Right forelimb (tissue), 1 donor: Measurements from ENCODE around the gene NOS1AP.

Experiments used
- DNase-seq: peaks from one replicate; pipeline ENCODE4 v3.0.0-alpha.2; 2018

Gene NOS1AP

DNA sequence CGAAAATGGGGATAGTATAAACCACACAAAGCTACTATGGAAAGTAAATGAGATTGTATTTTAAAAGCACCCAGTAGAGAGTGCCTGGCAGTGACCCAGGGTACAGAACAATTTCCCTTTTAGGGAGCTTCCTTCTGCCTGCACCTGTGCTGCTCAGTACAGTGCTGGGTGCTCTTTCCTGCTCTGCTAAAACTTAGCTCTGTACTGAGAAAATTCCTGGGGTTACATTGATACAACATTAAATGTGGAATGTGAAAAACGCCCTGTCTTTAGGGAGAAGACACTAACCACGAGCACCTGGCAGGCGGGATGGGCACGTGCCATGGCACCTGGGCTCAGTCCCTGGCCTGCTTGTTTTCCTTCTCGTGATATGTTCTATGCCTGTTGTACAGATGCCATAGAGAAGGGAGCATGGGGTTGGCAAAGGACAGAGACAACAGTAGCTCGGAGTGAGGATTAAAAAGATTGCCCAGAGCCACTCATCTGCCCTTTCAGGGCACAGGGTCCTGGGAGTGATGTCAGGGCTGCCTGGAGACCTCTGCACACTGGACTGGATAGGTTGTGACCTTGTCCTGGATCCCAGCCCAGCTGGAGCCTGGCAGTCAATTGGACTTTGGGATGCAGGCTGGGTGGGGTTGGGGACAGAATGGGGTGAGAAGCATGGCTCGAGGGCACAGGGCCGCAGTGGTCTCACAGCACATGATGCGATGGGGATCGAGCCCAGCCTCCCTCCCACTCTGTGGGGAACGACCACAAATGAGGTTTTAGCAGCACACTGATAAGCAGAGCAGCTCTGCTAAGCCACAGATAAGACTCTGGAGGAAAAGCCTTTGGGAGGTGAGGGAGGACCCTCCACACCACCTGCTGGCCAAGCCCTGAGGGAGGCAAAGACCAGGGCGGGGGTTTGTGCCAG is 302.9 kb downstream of the NOS1AP start:
- no peak for DNase-seq

DNA sequence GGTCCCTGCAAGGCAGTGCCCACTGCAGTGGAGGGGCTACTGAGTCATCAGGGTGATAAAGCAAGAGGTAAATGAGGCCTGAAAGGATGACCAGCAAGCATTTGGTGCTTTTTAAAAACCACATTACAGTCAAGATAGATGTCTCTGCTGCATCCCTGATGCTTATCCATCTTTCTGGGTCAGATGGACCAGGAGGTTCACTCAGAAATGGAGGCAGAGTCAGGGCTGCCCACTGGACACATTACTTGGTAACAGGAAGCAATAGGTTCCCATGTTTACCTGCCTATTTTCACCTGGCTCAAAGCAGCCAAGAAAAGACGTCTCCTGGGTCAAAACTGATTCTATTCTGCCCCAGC is 303.6 kb downstream of the NOS1AP start:
- DNase-seq, result no peak

DNA sequence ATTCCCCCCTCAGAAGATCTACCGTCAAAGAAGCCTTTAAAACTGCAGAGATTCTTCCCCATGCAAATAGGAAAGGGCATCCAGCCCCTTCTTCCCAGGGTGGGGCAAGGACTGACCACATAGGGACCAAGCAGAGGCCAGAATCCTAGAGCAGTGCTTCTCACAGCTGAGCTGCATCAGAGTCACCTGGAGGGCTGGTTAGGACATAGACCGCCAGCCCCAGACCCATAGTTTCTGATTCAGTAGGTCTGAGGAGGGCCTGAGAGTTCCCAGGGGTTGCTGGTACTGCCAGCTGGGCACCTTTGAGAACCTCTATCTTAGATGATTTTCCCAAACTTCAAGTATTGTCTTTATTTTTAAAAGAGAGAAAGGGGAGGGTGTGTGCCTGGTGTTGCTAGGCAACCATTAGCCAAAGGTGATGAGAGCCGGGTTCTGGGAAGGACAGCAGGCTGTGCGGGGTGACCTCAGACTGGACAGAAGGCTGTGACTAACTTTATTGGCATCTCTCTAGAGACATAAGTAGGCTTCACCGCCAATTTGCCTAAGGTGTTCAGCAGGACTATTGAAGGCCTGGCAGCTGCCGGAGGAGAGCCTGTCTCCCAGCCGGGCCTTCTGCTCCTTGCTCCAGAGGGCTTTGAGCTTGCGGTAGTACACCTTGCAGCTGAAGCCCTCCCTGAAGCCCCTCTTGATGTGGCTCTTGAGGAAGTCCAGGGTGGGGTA is 304.2 kb downstream of the NOS1AP start:
- peak; percentile 26 for DNase-seq

DNA sequence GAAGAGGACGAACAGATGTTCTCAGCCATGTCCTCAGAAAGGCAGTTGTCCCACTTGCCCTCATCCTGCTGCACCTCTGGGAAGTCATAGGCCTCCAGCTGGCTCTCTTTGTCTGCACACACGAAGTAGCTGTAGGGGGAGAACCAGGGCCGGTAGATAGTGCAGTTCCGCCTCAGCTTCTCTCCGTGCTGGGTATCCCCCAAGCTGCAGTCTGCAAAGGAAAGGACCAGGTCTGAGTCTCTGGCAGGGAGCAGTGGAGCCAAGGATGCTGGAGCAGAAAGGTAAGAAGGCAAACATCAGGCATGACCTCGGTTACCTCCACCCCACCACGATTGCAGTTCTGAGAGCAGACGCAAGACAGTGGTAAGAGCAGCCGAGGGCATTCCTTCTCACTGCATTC is 304.9 kb downstream of the NOS1AP start:
- no peak for DNase-seq

DNA sequence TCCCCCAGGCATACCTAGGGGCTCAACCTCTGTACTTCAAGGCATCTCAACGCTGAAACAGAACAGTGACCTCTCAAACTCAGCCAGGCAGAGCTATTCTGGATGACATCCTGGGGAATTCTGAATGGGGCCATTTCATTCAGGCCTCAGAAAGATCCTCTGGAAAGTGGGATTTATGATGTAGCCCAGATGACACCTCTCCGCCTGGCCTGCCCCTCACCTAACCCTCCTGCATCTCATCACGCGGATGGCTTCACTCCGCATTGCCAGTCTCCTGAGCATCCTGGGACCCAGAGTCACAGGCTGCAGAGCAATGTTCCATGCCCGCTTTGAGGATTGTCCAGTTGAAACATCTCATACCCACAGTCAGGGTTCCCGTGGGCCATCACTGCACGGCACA is 306.0 kb downstream of the NOS1AP start:
- no peak for DNase-seq

DNA sequence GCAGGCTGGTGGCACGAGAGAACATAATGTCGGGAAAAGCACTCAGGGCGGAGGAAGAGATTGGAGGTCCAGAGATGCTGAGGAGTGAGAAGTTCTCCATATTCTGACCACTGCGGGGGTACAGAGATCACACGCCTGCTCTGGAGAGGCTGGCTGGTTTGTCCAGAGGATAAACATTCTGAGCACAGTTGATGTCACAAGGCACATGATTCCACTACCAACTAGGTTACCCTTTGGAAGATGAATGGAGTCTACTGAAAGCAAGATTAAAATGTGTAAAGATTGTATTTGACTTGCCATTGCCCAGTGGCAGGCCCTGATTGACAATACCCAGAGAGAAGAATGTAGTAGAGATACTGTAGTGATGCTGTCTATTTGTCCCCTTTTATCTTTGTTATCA is 307.2 kb downstream of the NOS1AP start, which contains the start of gene SPATA46:
SPATA46 (minus strand) TSS at position 164 of the 400 bp plus-strand sequence; CDS start at position 100, 64 bp downstream.
- peak; percentile 24 for DNase-seq

DNA sequence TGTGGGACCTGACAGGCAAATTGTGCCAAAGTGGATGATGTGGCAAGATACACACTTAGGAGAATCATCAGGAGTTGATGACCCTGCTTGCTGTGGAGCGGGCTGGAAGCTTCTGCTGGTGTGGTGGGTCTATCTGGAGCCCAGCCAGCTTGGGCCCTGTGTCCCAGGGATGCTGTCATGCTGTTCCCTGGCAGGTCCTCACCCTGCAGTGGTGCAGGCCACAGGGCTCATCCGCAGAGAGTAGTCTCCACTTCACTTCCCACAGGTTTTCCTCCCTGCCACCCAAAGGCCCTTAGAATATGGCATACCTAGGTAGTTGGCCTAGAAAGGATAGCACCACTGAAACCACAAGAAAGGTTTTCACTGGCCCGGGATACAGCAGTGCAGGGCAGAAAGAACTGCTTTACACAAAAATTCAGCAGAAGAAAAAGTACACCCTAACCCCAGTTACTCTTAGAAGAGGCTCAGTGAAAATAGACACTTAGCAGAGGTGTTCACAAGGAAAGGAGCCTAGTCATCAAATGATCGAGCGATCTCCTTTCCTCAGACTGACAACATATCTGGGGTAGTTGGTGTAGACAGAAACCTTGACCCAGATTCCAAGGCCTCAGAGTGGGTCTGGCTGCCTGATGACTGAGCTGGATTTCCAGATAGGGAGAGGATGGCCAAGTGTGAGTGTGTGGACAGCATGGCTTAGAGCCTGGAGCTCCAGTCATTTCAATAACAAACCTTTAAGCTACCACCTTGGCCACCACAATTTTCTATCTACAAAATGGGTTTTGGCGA is 310.8 kb downstream of the NOS1AP start:
- DNase-seq, result no peak

DNA sequence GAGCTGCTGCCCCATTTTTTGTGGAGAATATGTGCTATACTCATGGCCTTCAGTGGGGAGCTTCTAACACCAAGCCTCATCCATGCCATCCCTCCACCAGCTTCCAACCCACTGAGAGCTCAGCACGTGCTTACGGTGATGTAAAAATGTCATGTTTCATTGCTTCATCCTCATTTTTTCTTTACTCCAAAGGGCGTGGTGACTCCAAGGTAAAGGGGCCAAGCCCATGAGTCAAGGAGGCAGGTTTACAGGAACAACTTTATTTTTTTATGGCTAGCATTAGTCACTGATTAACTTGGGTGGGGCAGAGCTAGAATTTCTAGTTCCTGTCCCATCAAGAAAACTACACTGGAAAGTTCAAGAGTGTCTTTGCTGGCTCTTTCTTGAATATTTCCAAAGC is 311.9 kb downstream of the NOS1AP start, which contains the start of gene C1orf226:
C1orf226 (plus strand) TSS at position 346 of the 400 bp plus-strand sequence. CDS start 174 bp downstream, outside the sequence.
- no peak for DNase-seq

DNA sequence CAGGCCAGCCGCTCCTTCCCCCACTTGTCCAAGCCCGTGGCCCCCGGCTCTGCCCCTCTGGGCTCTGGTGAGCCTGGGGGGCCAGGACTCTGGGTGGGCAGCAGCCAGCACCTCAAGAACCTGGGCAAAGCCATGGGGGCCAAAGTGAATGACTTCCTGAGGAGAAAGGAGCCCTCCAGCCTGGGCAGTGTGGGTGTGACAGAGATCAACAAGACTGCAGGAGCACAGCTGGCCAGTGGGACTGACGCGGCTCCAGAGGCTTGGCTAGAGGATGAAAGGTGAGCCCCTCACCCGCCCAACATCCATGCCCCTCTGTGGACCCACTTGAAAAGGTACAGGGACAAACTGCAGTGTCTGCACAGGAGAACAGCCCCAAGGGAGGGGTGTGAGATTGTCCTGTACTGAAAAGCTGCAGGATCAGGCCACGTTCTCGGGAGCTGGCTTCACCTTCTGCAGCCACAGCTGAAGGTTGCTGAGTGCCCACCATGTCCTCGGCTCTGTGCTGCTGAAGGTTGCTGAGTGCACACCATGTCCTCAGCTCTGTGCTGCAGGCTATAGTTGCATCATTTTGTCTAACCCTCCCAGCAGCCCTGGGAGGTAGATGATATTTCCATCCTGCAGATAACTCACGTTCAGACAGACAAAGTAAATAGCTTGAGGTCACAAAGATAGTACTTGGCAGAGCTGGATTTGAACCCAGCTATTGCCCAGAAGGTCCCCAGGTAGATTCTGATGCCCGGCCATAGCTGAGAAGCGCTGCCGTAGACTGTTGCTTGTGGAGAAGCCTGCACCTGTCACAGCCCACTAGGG is 312.7 kb downstream of the NOS1AP start:
- no peak for DNase-seq

DNA sequence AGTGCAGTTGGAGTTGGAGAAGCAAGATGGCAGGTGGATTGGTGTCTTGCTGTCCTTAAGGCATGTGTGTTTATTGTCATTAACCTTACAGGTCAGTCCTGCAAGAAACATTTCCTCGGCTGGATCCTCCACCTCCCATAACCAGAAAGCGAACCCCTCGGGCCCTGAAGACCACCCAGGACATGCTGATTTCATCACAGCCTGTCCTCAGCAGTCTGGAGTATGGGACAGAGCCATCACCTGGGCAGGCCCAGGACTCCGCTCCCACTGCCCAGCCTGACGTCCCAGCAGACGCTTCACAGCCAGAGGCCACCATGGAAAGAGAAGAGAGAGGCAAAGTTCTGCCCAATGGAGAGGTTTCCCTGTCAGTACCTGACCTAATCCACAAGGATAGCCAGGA is 313.6 kb downstream of the NOS1AP start:
- DNase-seq, result no peak

DNA sequence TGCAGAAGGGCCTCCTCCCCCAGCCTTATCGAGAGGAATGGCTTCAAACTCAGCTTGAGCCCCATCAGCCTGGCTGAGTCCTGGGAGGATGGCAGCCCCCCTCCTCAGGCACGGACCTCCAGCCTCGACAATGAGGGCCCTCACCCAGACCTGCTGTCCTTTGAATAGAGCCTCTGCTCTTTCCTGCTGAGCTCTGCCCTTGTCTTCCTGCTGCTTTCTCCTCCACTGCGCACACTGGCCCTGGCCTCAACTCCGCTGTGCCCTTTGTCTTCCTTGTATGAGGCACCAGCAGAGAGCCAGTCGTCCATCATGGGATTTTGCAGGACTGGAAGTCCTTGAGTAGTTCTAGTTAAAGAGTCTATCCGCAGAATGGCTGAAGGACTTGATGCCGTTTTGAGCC is 314.0 kb downstream of the NOS1AP start:
- no peak for DNase-seq

DNA sequence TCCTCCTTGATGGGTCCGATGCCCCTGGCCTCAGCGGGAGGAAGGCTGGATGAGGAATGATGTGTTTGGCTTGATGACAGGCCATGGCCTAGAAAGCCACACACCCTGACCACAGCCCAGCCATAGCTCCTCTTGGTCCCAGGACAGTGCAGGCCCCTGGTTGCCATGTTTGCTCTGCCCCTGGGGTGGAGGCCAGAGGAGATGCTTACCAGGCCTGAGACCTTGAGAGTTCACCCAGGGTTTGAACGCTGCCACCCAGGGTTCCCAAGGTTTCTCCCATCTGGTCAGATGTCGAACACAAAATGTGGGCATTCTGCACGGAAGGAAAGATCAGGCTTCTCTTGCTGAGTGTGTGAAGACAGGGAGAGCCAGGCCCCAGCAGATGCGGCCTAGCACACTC is 314.6 kb downstream of the NOS1AP start:
- no peak for DNase-seq

DNA sequence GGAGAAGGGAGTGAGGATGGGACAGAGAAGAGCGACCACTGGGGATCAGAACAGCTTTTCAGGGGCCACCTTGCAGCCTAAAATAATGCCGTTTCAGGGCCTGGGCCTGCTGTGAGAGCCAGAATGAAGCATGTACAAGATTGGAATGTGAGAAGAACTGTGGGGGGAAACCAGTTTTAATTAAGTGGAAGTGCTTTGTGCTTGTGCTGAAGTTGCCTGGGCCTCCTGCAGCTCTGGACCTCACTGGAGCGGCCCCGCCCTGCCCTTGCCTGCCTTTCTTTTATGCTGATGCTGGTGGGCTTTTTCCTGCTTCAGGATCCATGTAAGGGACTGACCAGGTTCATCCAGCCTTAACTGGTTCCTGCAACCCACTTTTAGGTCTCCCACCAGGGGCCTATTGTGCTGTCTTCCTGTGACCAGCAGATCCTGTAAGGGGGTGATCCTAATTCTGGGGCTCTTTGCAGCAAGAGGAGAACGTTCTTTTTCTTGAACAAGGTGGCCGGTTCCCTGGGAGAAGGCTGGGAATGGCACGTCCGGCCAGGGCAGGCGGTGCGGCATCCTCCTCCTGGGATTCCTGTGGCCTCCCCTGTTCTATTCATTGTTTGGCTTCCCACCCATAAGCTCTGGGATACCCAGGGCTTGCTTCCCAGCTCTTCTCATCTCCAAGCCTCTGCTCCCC is 315.2 kb downstream of the NOS1AP start:
- DNase-seq, result no peak

DNA sequence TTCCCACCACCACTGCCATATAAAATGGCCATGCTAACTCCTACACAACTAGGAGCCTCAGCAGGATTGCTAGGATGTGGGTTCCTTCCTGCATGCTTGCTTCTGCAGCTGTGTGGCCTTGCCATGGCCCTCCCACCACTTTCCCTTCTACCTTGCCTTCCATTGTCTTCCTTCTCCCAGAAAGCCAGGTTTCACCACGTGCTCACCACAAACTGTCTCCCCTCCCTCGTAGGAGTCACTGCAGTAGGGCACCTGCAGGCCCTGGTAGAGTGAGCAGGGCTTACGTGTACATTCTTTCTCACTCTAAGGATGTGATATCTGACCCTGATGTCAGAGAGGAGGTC is 315.8 kb downstream of the NOS1AP start:
- DNase-seq, result no peak

DNA sequence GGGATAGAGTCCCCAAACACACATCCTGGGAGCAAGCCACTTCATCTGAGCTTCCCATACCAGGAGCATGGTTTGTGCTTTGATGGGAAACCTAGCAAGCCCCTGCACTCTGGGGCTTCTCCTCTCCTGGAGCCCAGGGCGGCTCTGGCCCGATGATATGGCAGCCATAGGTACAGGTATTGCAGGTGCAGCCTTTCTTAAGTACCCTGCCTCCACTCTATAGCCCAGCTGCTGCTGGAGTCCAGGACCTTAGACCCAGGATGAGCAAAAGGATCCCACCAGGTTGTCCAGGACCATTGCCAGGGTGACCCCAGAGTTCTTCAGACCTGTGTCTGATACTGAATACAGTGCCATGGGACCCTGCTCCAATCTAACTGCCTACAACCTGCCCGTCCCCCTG is 316.2 kb downstream of the NOS1AP start:
- DNase-seq, result no peak

DNA sequence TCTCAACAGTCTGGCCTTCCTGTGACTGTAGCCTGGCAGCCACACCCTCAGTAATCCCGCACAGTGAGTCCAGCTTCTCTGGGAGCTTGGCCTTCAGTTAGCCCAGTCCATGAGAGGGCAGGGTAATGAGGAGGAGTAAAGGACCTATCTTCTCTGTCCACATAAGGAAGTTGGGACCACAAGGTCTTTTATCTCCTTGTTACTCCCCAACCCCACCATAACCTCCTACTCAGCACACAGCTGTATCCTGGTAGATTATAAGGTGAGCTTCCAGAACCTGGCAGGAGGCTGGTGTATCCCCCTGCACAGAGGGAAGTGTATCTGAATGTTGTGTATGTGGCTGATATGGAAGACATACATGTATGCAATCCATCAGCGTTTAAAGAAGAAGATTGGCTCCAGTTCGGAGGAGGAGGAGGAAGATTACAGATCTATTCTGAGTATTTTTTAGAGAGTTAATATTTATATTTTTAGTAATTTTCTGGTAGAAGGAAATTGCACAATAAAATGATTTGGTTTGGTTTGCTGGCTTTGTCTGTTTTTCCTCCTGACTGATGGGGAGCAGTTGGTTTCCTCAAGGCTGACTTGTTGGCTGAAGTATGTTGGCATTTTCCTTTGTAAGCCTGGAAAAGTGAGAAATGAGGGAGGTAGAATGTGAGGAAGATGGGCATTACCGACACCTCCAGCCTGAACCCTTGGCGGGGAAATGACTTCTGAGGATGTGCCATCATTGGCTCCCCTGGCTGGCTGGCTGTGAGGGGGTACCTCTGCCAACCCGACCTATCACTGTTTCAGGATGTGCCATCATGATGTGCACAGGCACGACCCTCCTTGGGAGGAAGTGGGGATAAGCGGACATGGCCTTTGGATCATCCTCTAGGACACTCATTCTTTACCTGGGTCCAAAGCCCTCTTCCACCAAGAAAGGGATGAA is 317.1 kb downstream of the NOS1AP start:
- no peak for DNase-seq

DNA sequence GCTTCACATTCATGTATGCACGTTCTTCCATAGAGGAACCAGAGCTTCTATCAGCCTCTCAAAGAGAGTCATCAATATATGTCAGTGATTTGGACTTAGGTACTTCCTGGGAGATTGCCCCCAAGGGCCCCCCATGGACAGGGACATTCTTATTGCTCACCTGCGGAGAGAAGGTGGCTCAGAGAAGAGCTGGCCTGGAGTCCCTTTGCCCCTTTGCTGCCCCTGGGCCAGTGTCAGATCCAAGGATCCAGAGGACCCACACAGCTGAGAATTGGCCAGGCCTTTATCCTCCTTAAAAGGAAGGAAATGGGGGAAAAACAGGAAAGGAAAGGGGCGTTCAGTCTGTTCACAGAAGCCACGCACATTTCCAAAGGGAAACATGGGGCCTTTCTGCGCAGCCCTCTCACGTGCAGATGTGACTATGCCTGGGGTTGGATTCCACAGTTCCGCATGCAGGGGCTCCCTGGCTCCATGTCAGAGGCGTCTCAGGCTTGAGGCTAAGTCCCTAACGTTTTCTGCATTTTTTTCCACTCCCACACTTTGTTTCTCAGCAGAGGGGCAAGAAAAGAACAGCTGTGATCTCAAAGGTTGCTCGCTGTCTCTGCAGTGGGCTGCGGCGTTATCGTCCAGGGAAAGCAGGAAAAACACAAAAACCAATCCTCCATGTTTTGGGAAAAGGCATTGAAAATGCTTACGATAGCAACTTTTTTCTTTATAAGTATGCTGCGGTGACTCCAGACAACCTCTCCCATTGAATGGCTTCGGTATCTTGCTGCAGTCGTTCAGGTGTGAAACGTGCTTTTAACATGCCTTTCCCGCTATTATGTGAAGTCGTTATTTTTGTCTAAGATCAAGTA is 318.0 kb downstream of the NOS1AP start:
- peak; percentile 5 for DNase-seq

DNA sequence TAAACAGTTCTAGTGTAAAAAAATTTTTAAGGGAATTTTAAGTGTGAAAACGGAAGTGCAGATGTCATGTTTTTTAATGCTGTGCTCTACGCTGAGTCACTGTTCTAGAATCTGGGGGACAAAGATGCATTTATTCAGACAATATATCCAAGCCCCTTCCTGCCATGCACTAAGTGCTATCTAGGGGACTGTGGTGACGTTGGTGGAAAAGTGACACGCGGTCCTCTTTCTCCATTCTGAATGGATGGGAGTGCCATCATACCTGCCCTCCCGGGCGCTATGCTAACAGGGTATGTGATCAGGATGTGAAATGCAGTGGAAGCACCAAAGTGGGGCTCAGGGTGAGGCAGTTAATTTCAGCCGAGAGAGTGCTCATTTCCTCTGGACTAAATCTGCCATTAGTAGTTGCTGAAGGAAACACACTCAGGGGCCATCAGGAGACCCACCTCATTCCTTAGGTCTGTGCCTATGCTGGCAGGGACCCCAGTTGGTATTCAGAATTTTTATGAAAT is 318.6 kb downstream of the NOS1AP start:
- DNase-seq, result no peak

DNA sequence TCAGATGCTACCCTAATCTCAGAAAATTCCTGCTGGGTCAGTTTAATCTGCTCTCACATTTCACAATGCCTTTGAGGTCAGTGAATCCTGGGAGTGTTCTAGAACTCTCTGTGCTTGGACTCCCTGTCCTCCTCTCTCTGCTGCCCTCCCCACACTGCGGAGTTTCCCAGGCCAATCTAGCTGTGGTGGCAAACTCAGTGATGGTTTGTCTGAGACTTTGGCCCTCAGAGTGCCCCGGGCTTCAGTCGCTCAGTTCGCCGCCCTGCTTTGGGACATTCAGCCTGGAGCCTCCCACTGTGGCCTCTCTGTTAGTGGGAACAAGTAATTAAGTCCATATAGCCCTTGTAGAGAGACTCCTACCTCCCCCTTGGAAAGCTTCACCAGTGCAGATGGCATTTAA is 319.1 kb downstream of the NOS1AP start:
- DNase-seq, result no peak
